OCI-M2 (cell line): ENCODE results near the gene CHIT1.

Experiments
- DNase-seq: peaks from one replicate; lab custom pipeline; 2025; ENCODE audit not compliant: unreplicated experiment; lab: John Stamatoyannopoulos, UW

Gene CHIT1

GRCh38 chr1:203217139-203217655 is 12.3 kb downstream of the CHIT1 start:
- no peak for DNase-seq

DNA sequence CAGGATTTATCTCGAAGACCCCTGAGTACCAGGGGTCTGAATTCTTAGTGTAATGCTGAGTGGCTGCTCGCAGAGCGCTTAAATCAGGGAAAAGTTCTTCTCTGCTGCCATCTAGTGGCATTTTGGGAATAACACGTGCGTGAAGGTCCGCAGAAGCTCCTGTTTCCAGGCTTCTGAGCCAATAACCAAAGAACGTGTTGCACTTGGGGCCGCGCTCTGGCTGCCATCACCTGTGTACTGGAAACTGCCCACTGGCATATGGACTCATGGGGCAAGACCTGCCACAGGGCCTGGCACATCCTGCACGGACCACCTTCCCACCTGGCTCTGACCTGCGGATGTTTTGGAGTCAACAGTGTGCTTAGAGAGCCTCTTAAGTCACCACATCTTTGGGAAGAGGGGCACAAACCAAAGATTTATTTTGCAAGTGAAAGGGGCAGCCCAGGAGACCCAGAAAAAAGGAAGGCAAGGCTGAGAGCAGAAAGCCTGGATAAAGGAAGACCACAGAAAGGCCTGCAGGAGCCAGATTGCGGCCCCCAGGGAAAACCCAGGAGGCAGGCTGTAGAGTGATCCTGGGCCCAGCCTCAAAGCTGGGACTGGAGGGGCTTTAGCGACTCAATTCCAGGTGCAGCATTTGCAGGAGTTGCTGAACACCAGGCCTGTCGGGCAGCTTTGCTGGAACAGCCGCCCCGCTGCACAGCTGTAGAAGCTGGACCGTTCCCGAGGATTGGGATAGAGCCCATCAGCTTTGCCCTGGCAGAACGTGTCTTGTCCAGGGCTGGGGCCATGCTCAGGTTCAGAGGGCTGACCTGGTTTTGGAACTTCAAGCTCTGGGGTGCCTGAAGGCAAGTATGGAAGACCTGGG is 13.0 kb downstream of the CHIT1 start:
- peak; percentile 22 for DNase-seq

DNA sequence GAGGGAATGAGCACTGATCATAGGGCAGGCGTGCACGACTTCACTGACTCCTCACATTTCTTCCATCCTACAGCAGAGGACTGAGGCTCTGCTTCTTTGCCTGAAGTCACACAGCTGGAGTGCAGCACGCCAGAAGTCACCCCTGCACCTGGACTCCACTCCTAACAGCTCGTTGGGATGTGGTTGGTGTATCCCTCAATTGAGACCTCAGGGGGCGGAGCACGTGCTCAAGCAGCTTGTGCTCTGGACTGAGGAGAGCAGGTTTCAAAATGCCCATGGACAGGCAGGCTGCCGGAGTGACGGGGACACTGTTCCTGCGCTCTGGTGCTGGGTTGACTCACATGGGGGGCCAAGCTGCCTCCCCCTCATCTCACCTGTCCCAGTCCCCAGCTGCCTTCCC is 13.9 kb downstream of the CHIT1 start:
- no peak for DNase-seq

DNA sequence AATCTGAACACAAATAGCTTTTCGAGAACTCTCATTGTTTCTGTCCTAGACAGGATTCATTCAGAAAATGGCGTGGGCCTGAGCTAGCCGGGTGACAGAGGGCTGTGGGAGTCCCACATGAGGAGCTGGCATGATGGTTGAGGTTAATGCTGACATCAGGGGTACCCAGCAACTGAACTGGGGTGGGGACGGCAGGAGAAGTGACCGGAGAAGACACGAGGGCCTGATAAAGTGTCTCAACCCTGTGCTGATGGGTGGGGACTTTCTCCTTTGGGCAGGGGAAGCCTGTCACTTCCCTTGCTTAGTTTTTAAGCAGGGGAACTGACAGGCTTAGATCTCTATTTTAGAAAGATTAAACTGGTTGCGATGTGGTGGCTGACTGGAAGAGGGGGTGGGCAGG is 14.6 kb downstream of the CHIT1 start:
- no peak for DNase-seq

DNA sequence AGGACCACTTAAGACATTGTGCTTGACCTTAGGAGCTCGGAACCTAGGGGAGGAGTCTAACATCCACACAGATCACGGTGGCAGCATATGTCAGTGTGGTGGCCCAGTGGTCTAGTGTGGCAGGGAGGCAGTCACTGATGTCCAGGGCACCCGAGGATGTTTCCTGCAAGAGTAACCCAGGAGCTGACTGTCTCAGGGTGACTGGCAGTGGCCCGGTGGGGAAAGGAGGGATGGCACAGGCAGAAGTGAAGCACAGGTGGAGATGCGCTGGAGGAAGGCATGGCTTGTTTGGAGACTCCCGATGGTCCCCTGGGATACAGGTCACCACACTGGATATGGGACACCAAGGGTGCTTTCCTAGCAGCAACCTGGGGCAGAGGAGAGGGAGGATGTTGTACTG is 16.3 kb downstream of the CHIT1 start:
- DNase-seq, result no peak

- no peak for DNase-seq
Observed at GRCh38 chr1:203211812-203212211, 17.7 kb downstream of the CHIT1 start.

DNA sequence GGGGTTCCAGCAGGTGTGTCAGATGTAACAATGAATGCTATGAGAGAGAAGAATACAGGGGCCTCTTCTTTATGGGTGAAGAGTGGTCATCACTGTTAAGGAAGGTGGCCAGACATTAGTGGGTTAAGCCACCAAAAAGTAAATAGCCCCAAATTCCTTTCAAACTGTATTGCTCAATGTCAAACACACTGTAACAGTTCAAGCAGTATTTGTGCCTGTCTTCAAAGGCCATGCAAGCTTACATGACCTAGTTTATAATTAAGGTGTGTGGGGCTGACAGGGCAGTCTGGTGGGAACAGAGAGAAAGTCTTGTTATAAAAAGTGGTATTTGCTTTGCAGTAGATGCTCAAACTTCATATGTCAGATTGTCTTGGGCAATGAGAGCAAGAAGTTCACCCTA is 18.5 kb downstream of the CHIT1 start:
- no peak for DNase-seq

- DNase-seq, result no peak
Observed at GRCh38 chr1:203210350-203210749, 19.1 kb downstream of the CHIT1 start.

DNA sequence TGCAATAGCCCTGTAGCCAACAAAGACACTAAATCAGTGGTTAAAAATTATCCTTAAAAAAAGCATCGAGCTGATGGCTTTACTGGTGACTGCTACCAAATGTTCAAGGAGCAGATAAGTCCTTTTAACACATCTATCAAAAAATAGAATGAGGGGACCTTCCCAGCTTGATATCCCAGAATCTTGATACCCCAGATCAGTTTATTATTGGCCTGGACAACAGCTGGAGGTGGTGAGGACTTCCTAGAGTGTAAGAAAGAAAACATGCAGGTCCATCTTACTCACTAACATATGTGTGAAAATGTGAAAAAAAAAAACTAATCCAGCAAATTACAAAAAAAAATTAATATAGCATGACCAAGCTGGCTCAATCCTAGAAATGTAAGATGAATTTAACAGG is 21.3 kb downstream of the CHIT1 start:
- no peak for DNase-seq

DNA sequence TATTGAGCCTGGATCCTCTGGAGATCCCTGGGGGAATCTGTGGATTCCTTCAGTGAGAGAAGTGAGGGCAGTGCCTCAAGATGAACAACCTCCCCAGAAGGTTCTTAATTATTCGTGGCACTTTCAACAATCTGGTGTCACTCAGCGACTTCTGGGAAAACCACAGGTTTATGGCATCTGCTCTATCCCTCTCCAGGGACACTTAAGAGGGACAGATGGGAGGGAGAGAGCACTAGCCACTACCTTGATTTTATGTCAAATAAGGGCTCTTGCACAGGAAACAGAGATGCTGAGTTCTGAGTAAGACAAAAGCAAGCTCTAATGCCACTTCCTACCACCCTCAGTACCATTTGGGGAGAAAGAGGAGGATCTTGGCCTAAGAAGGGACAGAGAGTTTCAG is 21.7 kb downstream of the CHIT1 start:
- no peak for DNase-seq

DNA sequence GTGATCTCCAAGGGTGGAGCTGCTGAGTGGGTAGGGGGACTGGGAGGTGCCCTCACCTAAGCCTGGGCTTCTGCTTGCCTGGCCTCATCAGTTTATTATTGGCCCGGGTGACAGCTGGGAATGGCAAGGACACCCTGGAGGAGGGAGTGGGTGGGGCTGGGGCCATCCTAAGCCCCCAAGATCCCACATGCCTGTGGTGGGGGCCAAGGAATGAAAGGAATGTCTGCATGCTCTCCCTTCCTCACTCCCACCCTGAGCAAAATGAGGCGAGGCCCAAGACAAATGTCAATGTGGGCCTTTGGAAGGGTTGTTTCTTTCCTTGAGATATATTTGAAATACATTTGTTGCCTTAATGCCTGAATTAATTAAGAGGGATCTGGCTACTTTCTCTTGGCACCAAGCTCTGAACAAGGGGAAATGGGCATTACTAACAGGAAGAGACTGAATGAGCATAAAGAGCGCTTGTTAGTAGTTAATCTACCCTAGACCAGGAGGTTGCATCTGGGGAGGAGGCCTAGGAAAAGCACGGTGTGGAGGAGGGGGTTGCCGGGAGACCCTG is 23.3 kb downstream of the CHIT1 start:
- no peak for DNase-seq

DNA sequence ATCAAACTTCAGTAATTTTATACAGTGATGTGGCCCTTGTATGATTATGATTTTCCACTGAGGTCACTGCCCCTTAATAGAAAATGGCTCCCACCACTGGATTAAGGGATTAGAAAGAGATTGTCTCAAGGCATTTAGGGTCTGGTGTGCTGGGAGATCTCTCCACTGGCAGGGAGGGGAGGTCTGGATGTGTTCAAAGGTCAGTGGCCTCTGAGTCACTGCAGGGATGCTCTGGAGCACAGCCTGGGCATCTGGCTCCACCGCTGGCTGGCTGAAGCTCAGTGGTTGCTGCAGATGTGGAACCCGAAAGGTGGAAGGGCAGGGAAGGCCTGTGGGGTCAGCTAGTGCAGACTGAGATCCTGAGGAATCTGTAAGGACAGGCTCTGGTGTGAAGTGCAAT is 24.7 kb downstream of the CHIT1 start:
- DNase-seq, result no peak

DNA sequence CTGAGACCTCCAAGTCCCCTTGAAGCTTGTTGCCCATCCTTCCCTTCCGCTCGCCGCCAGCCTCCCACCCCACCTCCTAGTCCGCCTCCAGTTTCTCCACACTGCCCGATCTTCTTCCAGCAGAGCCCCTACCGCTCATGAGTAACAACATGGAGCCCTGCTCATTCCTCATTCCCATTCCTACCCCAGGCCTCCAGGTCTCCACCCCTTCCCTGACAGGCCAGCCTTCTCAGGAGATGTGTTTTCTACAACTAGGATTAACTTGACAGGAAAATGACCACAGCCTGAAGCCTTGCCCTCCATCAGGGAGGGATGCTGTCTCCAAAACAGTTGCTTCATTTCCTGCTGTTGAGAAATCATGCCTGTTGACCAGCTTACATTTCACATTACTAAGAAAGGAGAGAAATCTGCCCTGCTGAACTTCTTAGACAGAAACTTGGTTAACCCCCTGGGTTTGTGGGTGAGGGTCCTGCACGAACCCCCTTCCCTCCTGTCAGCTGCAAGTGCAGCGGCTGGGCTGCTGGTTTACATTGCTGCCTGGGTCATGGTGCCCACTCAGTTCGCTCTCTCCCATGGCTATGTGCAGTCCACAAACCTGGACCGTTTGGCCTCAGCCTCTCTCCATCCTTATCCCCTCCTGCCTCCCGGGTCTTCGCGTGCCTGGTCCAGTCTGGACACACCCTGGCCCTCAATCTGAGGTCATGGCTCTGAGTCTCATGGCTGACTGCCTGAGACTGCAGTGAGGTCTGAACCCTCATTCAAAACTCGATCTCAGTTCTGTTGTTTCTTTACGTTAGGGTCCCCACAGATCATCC is 26.8 kb downstream of the CHIT1 start:
- no peak for DNase-seq

GRCh38 chr1:203201516-203202205 is 27.8 kb downstream of the CHIT1 start:
- no peak for DNase-seq

GRCh38 chr1:203200916-203201315 is 28.6 kb downstream of the CHIT1 start:
- no peak for DNase-seq

DNA sequence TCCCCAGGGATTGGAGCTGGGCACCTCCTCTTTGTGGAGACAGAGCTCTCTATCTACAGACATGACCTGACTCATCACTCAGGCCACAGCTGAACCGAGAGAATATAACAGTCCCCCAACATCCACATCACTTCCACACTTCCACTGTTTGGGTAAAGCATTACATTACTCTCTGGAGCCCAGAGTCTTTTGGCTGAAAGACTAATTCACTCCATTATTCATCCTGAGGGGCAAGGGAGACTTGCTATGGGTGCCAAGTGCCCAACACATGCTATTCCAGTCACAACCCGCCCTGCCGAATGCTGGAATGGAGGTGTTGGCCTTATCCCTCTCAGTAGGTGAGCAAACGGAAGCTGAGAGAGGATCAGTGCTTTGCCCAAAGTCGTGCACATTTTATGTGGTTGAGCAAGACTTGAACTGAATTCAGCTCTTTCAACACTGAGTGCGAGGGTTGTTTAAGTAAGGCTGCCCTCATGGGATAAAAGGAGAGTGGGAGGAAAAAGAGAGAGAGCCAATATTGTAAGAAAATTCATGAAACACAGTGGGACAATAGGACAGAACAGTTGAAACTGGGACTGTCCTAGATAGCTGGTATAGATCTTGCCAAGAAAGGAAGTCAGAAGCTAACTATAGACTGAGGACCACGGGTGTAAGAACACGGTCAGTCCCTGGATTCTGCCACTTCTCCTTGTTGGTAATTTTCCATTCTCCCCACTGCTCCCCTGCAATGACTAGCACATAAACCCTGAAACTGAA is 29.5 kb downstream of the CHIT1 start:
- DNase-seq, result no peak

GRCh38 chr1:203199481-203199815 is 30.0 kb downstream of the CHIT1 start:
- no peak for DNase-seq

GRCh38 chr1:203199002-203199401 is 30.5 kb downstream of the CHIT1 start:
- DNase-seq, result no peak

- no peak for DNase-seq
Observed at GRCh38 chr1:203197625-203198024, 31.8 kb downstream of the CHIT1 start.

DNA sequence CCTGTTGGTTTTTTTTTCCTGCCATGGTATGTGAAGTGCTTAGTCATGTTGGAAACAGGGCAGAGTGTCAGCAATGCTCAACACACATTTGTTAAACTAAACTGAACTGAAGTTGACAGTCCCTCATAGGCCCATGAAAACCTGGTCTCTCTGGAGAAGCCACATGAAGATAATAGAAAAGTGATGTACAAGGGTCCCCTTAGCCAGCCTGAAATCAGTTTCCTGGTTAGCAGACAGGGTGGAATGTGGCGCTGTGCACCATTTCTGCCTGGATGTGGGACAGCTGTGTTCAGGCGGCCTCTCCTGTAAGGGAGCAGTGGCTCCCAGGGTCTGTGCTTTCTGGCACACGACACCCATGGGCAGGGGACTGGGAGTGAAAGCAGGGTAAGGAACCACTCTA is 33.1 kb downstream of the CHIT1 start:
- no peak for DNase-seq

GRCh38 chr1:203190949-203191348 is 38.5 kb downstream of the CHIT1 start:
- DNase-seq, result no peak
